ENCODE measurements around the gene KIF18B.

- TF ChIP-seq CTCF (conservative IDR thresholded peaks at IDR 0.05; ENCODE audit: low read length) (0 out of 2 replicates have a peak, but pooled peaks have one; percentile 12), EZH2phosphoT487 (IDR thresholded peaks at IDR 0.05; ENCODE audit: borderline replicate concordance, low read depth, low read length) (no peak)
Observed at GRCh38 chr17:44901411-44901921, 46.1 kb downstream of the KIF18B start.

Data from OCI-LY7 (cell line).